HepG2 (cell line): Measurements from ENCODE around the gene PSMC3IP. TPM values are rescaled to one million over a fixed set of nuclear protein-coding genes. Genes with fewer than 3 reads are reported as not detected.

ENCODE experiments used
- ATAC-seq: fragments of 200-7000 bp; cut with Tn5 transposase; 3 replicates; pipeline ENCODE4 v1.9.1; 2020; ENCODE audit warnings: mild to moderate bottlenecking, moderate library complexity
- BruUV-seq: library from RNA; stranded (reverse); fragments of 400-500 nt; replicated peaks from 2 replicates; lab custom pipeline; 2021; lab: Mats Ljungman, UMichigan
- CTCF ChIA-PET: fragments of 300-600 bp; formaldehyde crosslinking; extraction: SDS; loops from one replicate; lab custom pipeline; 2021; ENCODE audit warnings: low total read pairs, inconsistent platforms, low intra/inter-chr PET ratio; lab: Yijun Ruan, JAX
- POLR2A ChIA-PET: fragments of 350-600 bp; sonication (Branson Sonifier 250); formaldehyde crosslinking; loops from one replicate; lab custom pipeline; 2020; ENCODE audit warnings: antibody characterized with exemption, inconsistent platforms; lab: Yijun Ruan, JAX
- DNase-seq: peaks from one replicate; pipeline ENCODE4 v3.0.0-alpha.2; 2015; ENCODE audit warnings: low spot score
- FAIRE-seq: peaks from 3 replicates; lab custom pipeline; 2011; peaks lifted over from hg19 to GRCh38; lab: Jason Lieb, UNC
- H2AFZ ChIP-seq: one replicate; pipeline ENCODE4 v1.6.1; 2011; ENCODE audit warnings: low read length, inconsistent platforms
- H3K27ac ChIP-seq: fragments of 300-600 bp; 3 replicates; pipeline ENCODE4 v1.8.0; 2011; ENCODE audit warnings: mixed run types, mild to moderate bottlenecking, mixed read lengths, low read length, inconsistent platforms; ENCODE audit not compliant: insufficient read depth; ENCODE audit errors: extremely low read length
- H3K27me3 ChIP-seq, 2 experiments: fragments of 200-600 bp in 1 of 2; 2 replicates in 1 of 2; 3 replicates in 1 of 2; pipeline versions ENCODE4 v1.6.0 to v1.8.0; 2011; ENCODE audit warnings: low read length in 2 of 2, mild to moderate bottlenecking in 2 of 2, moderate library complexity in 2 of 2, inconsistent platforms in 1 of 2; ENCODE audit not compliant: insufficient read depth in 2 of 2, control insufficient read depth in 1 of 2
- H3K36me3 ChIP-seq, 2 experiments: fragments of 200-600 bp in 1 of 2; replicated peaks in 1 of 2; 2 replicates in 1 of 2; 3 replicates in 1 of 2; pipeline versions ENCODE4 v1.5.1 to v1.8.0; 2011; ENCODE audit warnings: low read length in 2 of 2, inconsistent platforms in 1 of 2; ENCODE audit not compliant: insufficient read depth in 2 of 2, control insufficient read depth in 1 of 2
- H3K4me1 ChIP-seq: 2 replicates; pipeline ENCODE4 v1.5.1; 2012; ENCODE audit warnings: low read length, inconsistent platforms; ENCODE audit not compliant: insufficient read depth
- H3K4me2 ChIP-seq: 2 replicates; pipeline ENCODE4 v1.6.0; 2011; ENCODE audit warnings: low read depth, low read length, inconsistent platforms
- H3K4me3 ChIP-seq, 3 experiments: fragments of 200-600 bp in 1 of 3; sonication (generic), shearing (Covaris generic) in 1 of 3; replicated peaks in 1 of 3; 2 replicates each; pipeline ENCODE4 v1.5.1; 2011 to 2016; ENCODE audit warnings: low read length in 3 of 3, inconsistent platforms in 2 of 3, low read depth in 2 of 3, mild to moderate bottlenecking in 2 of 3, control low read depth in 1 of 3, mixed read lengths in 1 of 3; ENCODE audit not compliant: insufficient read depth in 1 of 3
- H3K79me2 ChIP-seq: one replicate; pipeline ENCODE4 v1.6.1; 2011; ENCODE audit warnings: low read length, inconsistent platforms; ENCODE audit not compliant: insufficient read depth
- H3K9ac ChIP-seq: 2 replicates; pipeline ENCODE4 v1.6.0; 2011; ENCODE audit warnings: mild to moderate bottlenecking, low read depth, low read length, inconsistent platforms; ENCODE audit not compliant: insufficient read depth
- H3K9me3 ChIP-seq: 2 replicates; pipeline ENCODE4 v1.5.1; 2012; ENCODE audit warnings: mild to moderate bottlenecking, low read length
- H4K20me1 ChIP-seq: 2 replicates; pipeline ENCODE4 v1.6.0; 2011; ENCODE audit warnings: inconsistent platforms, mild to moderate bottlenecking, low read length, moderate library complexity; ENCODE audit not compliant: insufficient read depth
- CAMTA2 ChIP-seq: sonication (generic); formaldehyde crosslinking; IDR thresholded peaks from 2 replicates; pipeline ENCODE4 v1.4.0; 2020; ENCODE audit warnings: mild to moderate bottlenecking, missing genetic modification reagents, borderline replicate concordance
- MTF2 ChIP-seq: sonication (generic); formaldehyde crosslinking; IDR thresholded peaks from 2 replicates; pipeline ENCODE4 v1.5.0; 2020; ENCODE audit warnings: missing genetic modification reagents, borderline replicate concordance
- PAX8 ChIP-seq: sonication (generic); formaldehyde crosslinking; IDR thresholded peaks from 2 replicates; pipeline ENCODE4 v1.8.0; 2022; ENCODE audit warnings: mild to moderate bottlenecking, missing genetic modification reagents, borderline replicate concordance
- ZC3H13 ChIP-seq: sonication (generic); formaldehyde crosslinking; IDR thresholded peaks from 2 replicates; pipeline ENCODE4 v1.8.1; 2023; ENCODE audit warnings: mild to moderate bottlenecking, missing genetic modification reagents, moderate library complexity
- ZNF550 ChIP-seq: sonication (generic); formaldehyde crosslinking; IDR thresholded peaks from 2 replicates; pipeline ENCODE4 v1.4.0; 2020; ENCODE audit warnings: mild to moderate bottlenecking, missing genetic modification reagents, borderline replicate concordance
- WGBS: methylation state at CpG from one replicate; pipeline ENCODE4 v1.1.6; 2017; ENCODE audit warnings: low lambda C conversion rate; 5-methylcytosine and 5-hydroxymethylcytosine counted together
- in situ Hi-C: cut with HindIII; loops from 2 replicates; pipeline ENCODE4 v1.10.0; 2017; ENCODE audit warnings: low pct_unique_long_range_greater_than_20kb; ENCODE audit not compliant: extremely low pct_ligation_motif_present
- intact Hi-C: fragments of 100-400 bp; cut with micrococcal nuclease; formaldehyde crosslinking; loops from one replicate; pipeline ENCODE4 v1.10.0; 2022; ENCODE audit not compliant: unreplicated experiment
- polyA plus RNA-seq, 8 experiments: library from polyadenylated mRNA; depleted of rRNA in 3 of 8; stranded (reverse) in 7 of 8; unstranded in 1 of 8; fragments of >200 nt; fragmentation: Illumina TruSeq in 4 of 8; extraction: Trizol in 4 of 8; gene quantifications; 2 replicates each; pipeline versions ENCODE4 v1.2.1 to v1.2.3, GENCODE V29; 2011 to 2016; ENCODE audit warnings: low read depth in 4 of 8, missing spikeins in 1 of 8, mixed read lengths in 1 of 8; ENCODE audit not compliant: insufficient read depth in 1 of 8
- total RNA-seq, 5 experiments: library from RNA; depleted of rRNA; stranded (reverse); fragments of >200 nt; fragmentation: Illumina TruSeq; extraction: Trizol; gene quantifications; 2 replicates each; pipeline ENCODE4 v1.2.3, GENCODE V29; 2016; ENCODE audit warnings: low read depth in 1 of 5
- TF ChIP-seq, protein P1 (sequence below): sonication (generic); formaldehyde crosslinking; IDR thresholded peaks from 2 replicates; pipeline ENCODE4 v1.4.0; 2020; ENCODE audit warnings: mild to moderate bottlenecking, missing genetic modification reagents
- TF ChIP-seq, protein P2 (sequence below), 2 experiments: sonication (generic) in 1 of 2; formaldehyde crosslinking in 1 of 2; IDR thresholded peaks; 2 replicates each; pipeline versions ENCODE4 v1.4.0 to v1.6.1; 2018 to 2020; ENCODE audit warnings: missing genetic modification reagents in 2 of 2, borderline replicate concordance in 1 of 2, low read depth in 1 of 2, mild to moderate bottlenecking in 1 of 2, missing biosample characterization in 1 of 2
- TF ChIP-seq, protein P3 (sequence below): sonication (generic); formaldehyde crosslinking; IDR thresholded peaks from 2 replicates; pipeline ENCODE4; 2020; ENCODE audit warnings: missing genetic modification reagents, mild to moderate bottlenecking, borderline replicate concordance
- TF ChIP-seq, protein P4 (sequence below): sonication (generic); formaldehyde crosslinking; IDR thresholded peaks from 2 replicates; pipeline ENCODE4 v1.4.0; 2020; ENCODE audit warnings: missing genetic modification reagents, mild to moderate bottlenecking, borderline replicate concordance

PSMC3IP gene
- total and polyA plus RNA-seq, 2 of the 13 experiments (the other 11 are each of a cell fraction or from before 2014, with no cell fraction given) = 6.5 to 22.4 TPM

DNA sequence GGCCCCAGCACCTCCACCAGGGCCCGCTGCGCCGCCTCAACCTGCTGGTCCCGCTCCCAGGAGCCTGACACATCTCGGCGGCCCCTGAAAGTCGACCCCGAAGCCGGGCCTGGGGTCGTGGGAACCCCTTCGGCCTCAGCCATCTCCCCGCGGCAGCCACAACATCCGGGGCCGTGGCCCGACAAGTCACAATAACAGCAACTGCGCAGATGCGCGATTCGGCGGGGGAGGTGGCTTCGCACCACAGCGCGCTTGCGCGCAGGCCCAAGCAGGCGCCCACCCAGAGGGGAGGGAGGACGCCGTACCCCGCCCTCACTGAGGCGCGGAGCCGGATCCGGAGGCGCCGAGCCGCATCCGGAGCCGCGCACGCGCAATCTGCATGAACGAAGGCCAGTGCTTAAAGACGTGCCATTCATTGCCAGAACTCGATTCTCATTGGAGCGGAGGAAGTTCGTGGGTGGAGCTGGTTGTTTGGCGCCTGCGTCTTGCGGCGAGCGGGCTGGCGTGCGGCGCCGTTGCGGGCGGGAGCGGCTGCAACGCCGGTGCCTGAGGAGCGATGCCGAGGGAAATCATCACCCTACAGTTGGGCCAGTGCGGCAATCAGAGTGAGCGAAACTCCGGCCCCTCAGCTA, 31.8 kb upstream of the PSMC3IP start, which contains the start of the genes RETREG3 and TUBG1:
TSS of gene RETREG3 (minus strand) at position 193 of the 632 bp plus-strand sequence. CDS start at position 143, 50 bp downstream.
TSS of gene TUBG1 (plus strand) at position 502 of the 632 bp plus-strand sequence. CDS start at position 557, 55 bp downstream.
- DNase-seq (peak; percentile 99), ATAC-seq (peak; percentile 89), FAIRE-seq (peak; percentile 100)
- Histone ChIP-seq H3K4me2 (peak within 1 kb of the TSS; percentile 91), H3K27ac (peak within 1 kb of the TSS; percentile 89), H2AFZ (no peak within 1 kb of the TSS), H3K4me1 (peaks cover 59% of the 10 kb centered on the region), H3K9me3 (no peaks in the 10 kb centered on the region), H3K4me3 (peak within 1 kb of the TSS; percentile 75 to 94 (median 91)), H4K20me1 (peaks cover 6% of the 10 kb centered on the region; the same call in 1 of the 2 replicates), H3K9ac (peak within 1 kb of the TSS; percentile 94), H3K79me2 (peaks cover 54% of the 10 kb centered on the region), H3K27me3 (no peaks in the 10 kb centered on the region; a peak in 1 of 5 replicates), H3K36me3 (peaks cover 21 to 27% of the 10 kb centered on the region in 2 experiments)
- ChIA-PET POLR2A (interaction anchor here (0.8 to 4.0 kb wide), 42 partner anchors 9 to 525 kb away, joined by 3 to 60 read pairs (median 7); partner anchors contain the start of genes BECN1, CCR10, CNTD1 and CNTNAP1), CTCF (interaction anchor here (1.4 kb wide), 1 partner anchor 9 kb away, joined by 6 read pairs; no protein-coding TSS in a partner anchor)
- in situ Hi-C loops = no loop called here
- WGBS = 2% methylated on average over 25 of the region's 66 CpGs
- intact Hi-C loops = loop anchor here (2.0 kb wide), 1 partner anchor 70 kb away; no protein-coding TSS in a partner anchor
- no TSS peak for BruUV-seq
- TF ChIP-seq, protein P1, sequence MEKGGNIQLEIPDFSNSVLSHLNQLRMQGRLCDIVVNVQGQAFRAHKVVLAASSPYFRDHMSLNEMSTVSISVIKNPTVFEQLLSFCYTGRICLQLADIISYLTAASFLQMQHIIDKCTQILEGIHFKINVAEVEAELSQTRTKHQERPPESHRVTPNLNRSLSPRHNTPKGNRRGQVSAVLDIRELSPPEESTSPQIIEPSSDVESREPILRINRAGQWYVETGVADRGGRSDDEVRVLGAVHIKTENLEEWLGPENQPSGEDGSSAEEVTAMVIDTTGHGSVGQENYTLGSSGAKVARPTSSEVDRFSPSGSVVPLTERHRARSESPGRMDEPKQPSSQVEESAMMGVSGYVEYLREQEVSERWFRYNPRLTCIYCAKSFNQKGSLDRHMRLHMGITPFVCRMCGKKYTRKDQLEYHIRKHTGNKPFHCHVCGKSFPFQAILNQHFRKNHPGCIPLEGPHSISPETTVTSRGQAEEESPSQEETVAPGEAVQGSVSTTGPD = no peak
- no peak for TF ChIP-seq MTF2 (CRISPR knock-in tag)
- no peak; the same call in 1 of the 2 replicates for TF ChIP-seq CAMTA2 (CRISPR knock-in tag)
- TF ChIP-seq, protein P2, sequence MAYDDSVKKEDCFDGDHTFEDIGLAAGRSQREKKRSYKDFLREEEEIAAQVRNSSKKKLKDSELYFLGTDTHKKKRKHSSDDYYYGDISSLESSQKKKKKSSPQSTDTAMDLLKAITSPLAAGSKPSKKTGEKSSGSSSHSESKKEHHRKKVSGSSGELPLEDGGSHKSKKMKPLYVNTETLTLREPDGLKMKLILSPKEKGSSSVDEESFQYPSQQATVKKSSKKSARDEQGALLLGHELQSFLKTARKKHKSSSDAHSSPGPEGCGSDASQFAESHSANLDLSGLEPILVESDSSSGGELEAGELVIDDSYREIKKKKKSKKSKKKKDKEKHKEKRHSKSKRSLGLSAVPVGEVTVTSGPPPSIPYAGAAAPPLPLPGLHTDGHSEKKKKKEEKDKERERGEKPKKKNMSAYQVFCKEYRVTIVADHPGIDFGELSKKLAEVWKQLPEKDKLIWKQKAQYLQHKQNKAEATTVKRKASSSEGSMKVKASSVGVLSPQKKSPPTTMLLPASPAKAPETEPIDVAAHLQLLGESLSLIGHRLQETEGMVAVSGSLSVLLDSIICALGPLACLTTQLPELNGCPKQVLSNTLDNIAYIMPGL (CRISPR knock-in tag; IDR thresholded peaks at IDR 0.05; ENCODE audit: borderline replicate concordance in 1 of 2, low read depth in 1 of 2) = peak; percentile 61 to 90; a peak in 3 of 4 replicates
- TF ChIP-seq ZNF550 (CRISPR knock-in tag) = no peak
- peak; percentile 65; the same call in 1 of the 2 replicates for TF ChIP-seq ZC3H13 (CRISPR knock-in tag)
- TF ChIP-seq, protein P3, sequence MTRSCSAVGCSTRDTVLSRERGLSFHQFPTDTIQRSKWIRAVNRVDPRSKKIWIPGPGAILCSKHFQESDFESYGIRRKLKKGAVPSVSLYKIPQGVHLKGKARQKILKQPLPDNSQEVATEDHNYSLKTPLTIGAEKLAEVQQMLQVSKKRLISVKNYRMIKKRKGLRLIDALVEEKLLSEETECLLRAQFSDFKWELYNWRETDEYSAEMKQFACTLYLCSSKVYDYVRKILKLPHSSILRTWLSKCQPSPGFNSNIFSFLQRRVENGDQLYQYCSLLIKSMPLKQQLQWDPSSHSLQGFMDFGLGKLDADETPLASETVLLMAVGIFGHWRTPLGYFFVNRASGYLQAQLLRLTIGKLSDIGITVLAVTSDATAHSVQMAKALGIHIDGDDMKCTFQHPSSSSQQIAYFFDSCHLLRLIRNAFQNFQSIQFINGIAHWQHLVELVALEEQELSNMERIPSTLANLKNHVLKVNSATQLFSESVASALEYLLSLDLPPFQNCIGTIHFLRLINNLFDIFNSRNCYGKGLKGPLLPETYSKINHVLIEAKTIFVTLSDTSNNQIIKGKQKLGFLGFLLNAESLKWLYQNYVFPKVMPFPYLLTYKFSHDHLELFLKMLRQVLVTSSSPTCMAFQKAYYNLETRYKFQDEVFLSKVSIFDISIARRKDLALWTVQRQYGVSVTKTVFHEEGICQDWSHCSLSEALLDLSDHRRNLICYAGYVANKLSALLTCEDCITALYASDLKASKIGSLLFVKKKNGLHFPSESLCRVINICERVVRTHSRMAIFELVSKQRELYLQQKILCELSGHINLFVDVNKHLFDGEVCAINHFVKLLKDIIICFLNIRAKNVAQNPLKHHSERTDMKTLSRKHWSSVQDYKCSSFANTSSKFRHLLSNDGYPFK = peak; percentile 42
- no peak; the same call in 1 of the 2 replicates for TF ChIP-seq PAX8
- TF ChIP-seq, protein P4, sequence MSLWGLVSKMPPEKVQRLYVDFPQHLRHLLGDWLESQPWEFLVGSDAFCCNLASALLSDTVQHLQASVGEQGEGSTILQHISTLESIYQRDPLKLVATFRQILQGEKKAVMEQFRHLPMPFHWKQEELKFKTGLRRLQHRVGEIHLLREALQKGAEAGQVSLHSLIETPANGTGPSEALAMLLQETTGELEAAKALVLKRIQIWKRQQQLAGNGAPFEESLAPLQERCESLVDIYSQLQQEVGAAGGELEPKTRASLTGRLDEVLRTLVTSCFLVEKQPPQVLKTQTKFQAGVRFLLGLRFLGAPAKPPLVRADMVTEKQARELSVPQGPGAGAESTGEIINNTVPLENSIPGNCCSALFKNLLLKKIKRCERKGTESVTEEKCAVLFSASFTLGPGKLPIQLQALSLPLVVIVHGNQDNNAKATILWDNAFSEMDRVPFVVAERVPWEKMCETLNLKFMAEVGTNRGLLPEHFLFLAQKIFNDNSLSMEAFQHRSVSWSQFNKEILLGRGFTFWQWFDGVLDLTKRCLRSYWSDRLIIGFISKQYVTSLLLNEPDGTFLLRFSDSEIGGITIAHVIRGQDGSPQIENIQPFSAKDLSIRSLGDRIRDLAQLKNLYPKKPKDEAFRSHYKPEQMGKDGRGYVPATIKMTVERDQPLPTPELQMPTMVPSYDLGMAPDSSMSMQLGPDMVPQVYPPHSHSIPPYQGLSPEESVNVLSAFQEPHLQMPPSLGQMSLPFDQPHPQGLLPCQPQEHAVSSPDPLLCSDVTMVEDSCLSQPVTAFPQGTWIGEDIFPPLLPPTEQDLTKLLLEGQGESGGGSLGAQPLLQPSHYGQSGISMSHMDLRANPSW (CRISPR knock-in tag) = peak; percentile 87; the same call in 1 of the 2 replicates
